ENCODE measurements around the gene ATF1. TPM values are rescaled to one million over a fixed set of nuclear protein-coding genes. Genes with fewer than 3 reads are reported as not detected.
"Not testable (repeated sequence)": the region's sequence is repeated elsewhere in the genome, so short reads cannot be mapped to it uniquely, and the experiment has no call there.

The ATF1 gene
- total RNA-seq, 1 donor from 2014 or later: 25.0 TPM

GRCh38 chr12:50825372-50825838 is 61.5 kb downstream of the ATF1 start:
- Histone ChIP-seq H4K20me1 (ENCODE audit: insufficient read depth, low read length) (no peaks in the 10 kb centered on the region), H3K4me1 (ENCODE audit: insufficient read depth, low read length) (no peaks in the 10 kb centered on the region), H2AFZ (ENCODE audit: low read depth, low read length) (no peak overlapping the region), H3K27me3 (ENCODE audit: insufficient read depth, low read length) (no peaks in the 10 kb centered on the region), H3K27ac (ENCODE audit: low read depth, low read length) (no peak overlapping the region), H3K9me3 (ENCODE audit: insufficient read depth, low read depth, low read length) (no peaks in the 10 kb centered on the region), H3K36me3 (ENCODE audit: insufficient read depth, low read length) (no peaks in the 10 kb centered on the region), H3K79me2 (ENCODE audit: insufficient read depth, low read length) (no peaks in the 10 kb centered on the region), H3K4me2 (ENCODE audit: low read length) (no peak overlapping the region), H3K9ac (ENCODE audit: low read length) (no peak overlapping the region), H3K4me3 (ENCODE audit: insufficient read depth, low read depth, low read length) (no peak overlapping the region)
- Mint-ChIP-seq H3K27me3 (ENCODE audit: low read depth, unreplicated experiment) (peaks cover 2% of the 10 kb centered on the region), H3K4me3 (ENCODE audit: unreplicated experiment) (no peak overlapping the region), H3K27ac (ENCODE audit: unreplicated experiment) (peak overlapping the region; percentile 59), H3K4me1 (ENCODE audit: low read depth, unreplicated experiment) (no peaks in the 10 kb centered on the region), H3K36me3 (ENCODE audit: low read depth, unreplicated experiment) (no peaks in the 10 kb centered on the region), H3K9me3 (ENCODE audit: unreplicated experiment) (no peaks in the 10 kb centered on the region)
- FAIRE-seq (peak; percentile 74), DNase-seq (ENCODE audit: low read depth) (peak; percentile 58)
- peak; percentile 51 for TF ChIP-seq CTCF (IDR thresholded peaks at IDR 0.05; ENCODE audit: insufficient read depth, low read depth, low read length)
- TF ChIP-seq EZH2 (IDR thresholded peaks at IDR 0.05; ENCODE audit: insufficient read depth, low read length): no peak

- no peaks in the 10 kb centered on the region for H3K4me1 Mint-ChIP-seq (ENCODE audit: low read depth, unreplicated experiment)
- no peak overlapping the region for H3K27ac Mint-ChIP-seq (ENCODE audit: unreplicated experiment)
- no peak overlapping the region for H3K4me3 Mint-ChIP-seq (ENCODE audit: unreplicated experiment)
- H3K9ac ChIP-seq (ENCODE audit: low read length): no peak overlapping the region
- peaks cover 8% of the 10 kb centered on the region for H3K9me3 Mint-ChIP-seq (ENCODE audit: unreplicated experiment)
- H3K4me1 ChIP-seq (ENCODE audit: insufficient read depth, low read length): no peaks in the 10 kb centered on the region
- no peaks in the 10 kb centered on the region for H3K79me2 ChIP-seq (ENCODE audit: insufficient read depth, low read length)
- H4K20me1 ChIP-seq (ENCODE audit: insufficient read depth, low read length): no peaks in the 10 kb centered on the region
- no peaks in the 10 kb centered on the region for H3K36me3 Mint-ChIP-seq (ENCODE audit: low read depth, unreplicated experiment)
- peaks cover 2% of the 10 kb centered on the region for H3K27me3 Mint-ChIP-seq (ENCODE audit: low read depth, unreplicated experiment)
- no peak overlapping the region for H2AFZ ChIP-seq (ENCODE audit: low read depth, low read length)
- H3K4me3 ChIP-seq (ENCODE audit: insufficient read depth, low read depth, low read length): no peak overlapping the region
- peaks cover under 1% of the 10 kb centered on the region for H3K9me3 ChIP-seq (ENCODE audit: insufficient read depth, low read depth, low read length)
- FAIRE-seq (no peak), DNase-seq (ENCODE audit: low read depth) (no peak)
- no peaks in the 10 kb centered on the region for H3K36me3 ChIP-seq (ENCODE audit: insufficient read depth, low read length)
- H3K27ac ChIP-seq (ENCODE audit: low read depth, low read length): no peak overlapping the region
- H3K27me3 ChIP-seq (ENCODE audit: insufficient read depth, low read length): no peaks in the 10 kb centered on the region
- no peak overlapping the region for H3K4me2 ChIP-seq (ENCODE audit: low read length)
- no peak for TF ChIP-seq EZH2 (IDR thresholded peaks at IDR 0.05; ENCODE audit: insufficient read depth, low read length)
- no peak for TF ChIP-seq CTCF (IDR thresholded peaks at IDR 0.05; ENCODE audit: insufficient read depth, low read depth, low read length)
Measured at GRCh38 chr12:50828121-50828520, 64.2 kb downstream of the ATF1 start.

- TF ChIP-seq CTCF (IDR thresholded peaks at IDR 0.05; ENCODE audit: insufficient read depth, low read depth, low read length): no peak
- H3K9me3 Mint-ChIP-seq (ENCODE audit: unreplicated experiment): peaks cover 13% of the 10 kb centered on the region
- H3K36me3 Mint-ChIP-seq (ENCODE audit: low read depth, unreplicated experiment): peaks cover 2% of the 10 kb centered on the region
- peak overlapping the region; percentile 64 for H3K27ac Mint-ChIP-seq (ENCODE audit: unreplicated experiment)
- no peak overlapping the region for H3K27ac ChIP-seq (ENCODE audit: low read depth, low read length)
- DNase-seq (ENCODE audit: low read depth): no peak
- no peak overlapping the region for H2AFZ ChIP-seq (ENCODE audit: low read depth, low read length)
- H3K4me3 ChIP-seq (ENCODE audit: insufficient read depth, low read depth, low read length): no peak overlapping the region
- H3K4me3 Mint-ChIP-seq (ENCODE audit: unreplicated experiment): no peak overlapping the region
- no peaks in the 10 kb centered on the region for H3K79me2 ChIP-seq (ENCODE audit: insufficient read depth, low read length)
- peaks cover 2% of the 10 kb centered on the region for H3K27me3 Mint-ChIP-seq (ENCODE audit: low read depth, unreplicated experiment)
- no peak overlapping the region for H3K4me2 ChIP-seq (ENCODE audit: low read length)
- no peak overlapping the region for H3K9ac ChIP-seq (ENCODE audit: low read length)
- no peaks in the 10 kb centered on the region for H4K20me1 ChIP-seq (ENCODE audit: insufficient read depth, low read length)
- no peaks in the 10 kb centered on the region for H3K4me1 ChIP-seq (ENCODE audit: insufficient read depth, low read length)
- H3K4me1 Mint-ChIP-seq (ENCODE audit: low read depth, unreplicated experiment): no peaks in the 10 kb centered on the region
- H3K9me3 ChIP-seq (ENCODE audit: insufficient read depth, low read depth, low read length): peaks cover 4% of the 10 kb centered on the region
- no peaks in the 10 kb centered on the region for H3K27me3 ChIP-seq (ENCODE audit: insufficient read depth, low read length)
- H3K36me3 ChIP-seq (ENCODE audit: insufficient read depth, low read length): no peaks in the 10 kb centered on the region
- no peak for FAIRE-seq
Measured at GRCh38 chr12:50828886-50829285, 65.0 kb downstream of the ATF1 start.

GRCh38 chr12:50833801-50834200 is 69.9 kb downstream of the ATF1 start:
- not testable (repeated sequence) for H3K36me3 Mint-ChIP-seq (ENCODE audit: low read depth, unreplicated experiment); H3K27ac Mint-ChIP-seq (ENCODE audit: unreplicated experiment); H4K20me1 ChIP-seq (ENCODE audit: insufficient read depth, low read length); H3K4me3 Mint-ChIP-seq (ENCODE audit: unreplicated experiment); H3K4me1 Mint-ChIP-seq (ENCODE audit: low read depth, unreplicated experiment); H3K27me3 Mint-ChIP-seq (ENCODE audit: low read depth, unreplicated experiment); H3K36me3 ChIP-seq (ENCODE audit: insufficient read depth, low read length); H3K4me3 ChIP-seq (ENCODE audit: insufficient read depth, low read depth, low read length); H2AFZ ChIP-seq (ENCODE audit: low read depth, low read length); FAIRE-seq; H3K79me2 ChIP-seq (ENCODE audit: insufficient read depth, low read length); H3K4me1 ChIP-seq (ENCODE audit: insufficient read depth, low read length); H3K9ac ChIP-seq (ENCODE audit: low read length); H3K27ac ChIP-seq (ENCODE audit: low read depth, low read length); H3K9me3 ChIP-seq (ENCODE audit: insufficient read depth, low read depth, low read length); H3K27me3 ChIP-seq (ENCODE audit: insufficient read depth, low read length); DNase-seq (ENCODE audit: low read depth); H3K4me2 ChIP-seq (ENCODE audit: low read length)
- H3K9me3 Mint-ChIP-seq (ENCODE audit: unreplicated experiment): peaks cover 13% of the 10 kb centered on the region
